ENCODE data around the gene PIP4K2B. TPM values are rescaled to one million over a fixed set of nuclear protein-coding genes. Genes with fewer than 3 reads are reported as not detected.

Gene PIP4K2B
- total RNA-seq, 2 experiments from 2014 or later: 49.9 to 51.4 TPM

DNA sequence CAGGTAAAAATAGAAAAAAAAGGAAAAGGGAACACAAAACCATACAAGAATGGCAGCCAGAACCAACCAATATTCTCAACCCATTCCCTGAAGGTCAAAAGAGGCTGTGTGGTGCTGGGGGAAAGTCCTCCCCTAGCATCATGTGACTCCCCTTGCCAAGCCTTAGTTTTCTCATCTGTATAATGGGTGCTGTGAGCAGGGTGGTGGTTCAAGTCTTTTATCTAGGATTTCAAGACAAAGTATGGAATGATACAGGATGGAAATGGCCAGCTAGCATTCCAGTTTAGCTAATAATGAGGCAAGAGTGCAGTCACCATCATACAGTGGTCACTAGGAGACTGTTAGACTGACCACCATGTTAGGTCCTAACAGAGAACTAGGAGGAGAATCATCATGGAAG is 26.1 kb downstream of the PIP4K2B start:
- H3K4me1 Mint-ChIP-seq (ENCODE audit: low read depth): no peaks in the 10 kb centered on the region
- ATAC-seq: no peak
- POLR2A ChIA-PET: no interaction called here
- no peak for DNase-seq
- H3K36me3 Mint-ChIP-seq (ENCODE audit: low read depth): peaks cover 51% of the 10 kb centered on the region
- H3K4me3 Mint-ChIP-seq: no peak overlapping the region
- CTCF ChIA-PET: no interaction called here
- H3K27me3 Mint-ChIP-seq (ENCODE audit: low read depth): no peaks in the 10 kb centered on the region
- peak overlapping the region; percentile 25 for H3K27ac Mint-ChIP-seq
- no peaks in the 10 kb centered on the region for H3K9me3 Mint-ChIP-seq (ENCODE audit: insufficient read depth)

DNA sequence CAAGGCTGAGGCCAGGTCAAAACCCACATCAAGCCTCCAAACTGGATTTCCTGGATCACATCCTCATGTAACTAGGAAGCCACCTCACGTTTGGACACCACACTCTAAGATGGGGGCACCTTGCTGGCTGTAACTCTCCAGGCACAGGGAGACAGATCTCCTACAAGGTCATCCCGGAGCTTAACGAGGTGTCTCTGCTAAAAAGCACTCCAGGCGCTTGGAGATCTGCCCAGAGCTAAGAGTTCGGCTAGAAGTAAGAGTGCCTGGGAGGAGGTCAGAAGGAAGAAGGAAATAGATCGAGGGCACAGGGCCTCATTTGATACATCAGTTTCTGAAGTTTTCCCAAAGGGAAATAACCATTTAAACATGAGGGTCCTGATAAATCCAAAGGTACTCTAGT is 30.9 kb downstream of the PIP4K2B start:
- Mint-ChIP-seq H3K36me3 (ENCODE audit: low read depth) (peaks cover 71% of the 10 kb centered on the region), H3K4me3 (no peak overlapping the region), H3K9me3 (ENCODE audit: insufficient read depth) (no peaks in the 10 kb centered on the region), H3K27me3 (ENCODE audit: low read depth) (no peaks in the 10 kb centered on the region), H3K27ac (no peak overlapping the region), H3K4me1 (ENCODE audit: low read depth) (no peaks in the 10 kb centered on the region)
- ATAC-seq (no peak), DNase-seq (no peak)
- CTCF ChIA-PET: no interaction called here
- POLR2A ChIA-PET: no interaction called here

DNA sequence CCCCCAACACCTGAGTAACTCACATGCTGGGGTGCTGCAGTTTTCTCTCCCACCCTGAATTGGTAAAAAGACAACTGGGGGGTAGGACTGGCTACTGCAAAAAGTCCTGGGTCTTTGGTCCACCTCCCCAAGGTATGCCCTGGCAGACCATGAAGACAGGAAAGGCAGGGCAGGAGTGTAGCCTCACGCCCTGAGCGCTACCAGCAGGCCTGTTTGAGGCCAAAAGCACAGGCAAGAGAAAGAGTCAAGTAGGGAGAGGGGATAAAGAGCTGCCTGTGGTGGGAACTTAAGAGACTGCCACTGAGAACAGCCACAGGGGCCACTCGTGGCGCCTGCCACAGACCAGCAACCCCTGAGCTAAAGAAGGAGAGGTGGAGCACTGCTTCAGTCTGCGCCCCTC is 33.0 kb downstream of the PIP4K2B start:
- Mint-ChIP-seq H3K4me3 (no peak overlapping the region), H3K9me3 (ENCODE audit: insufficient read depth) (no peaks in the 10 kb centered on the region), H3K27ac (peak overlapping the region; percentile 40), H3K27me3 (ENCODE audit: low read depth) (no peaks in the 10 kb centered on the region), H3K4me1 (ENCODE audit: low read depth) (peaks cover 6% of the 10 kb centered on the region), H3K36me3 (ENCODE audit: low read depth) (peaks cover 76% of the 10 kb centered on the region)
- CTCF ChIA-PET: interaction anchor here (1.4 kb wide), 1 partner anchor 217 kb away, joined by 3 read pairs; no protein-coding TSS in a partner anchor
- no peak for DNase-seq
- POLR2A ChIA-PET: interaction anchor here (1.2 kb wide), 1 partner anchor 58 kb away, joined by 3 read pairs; no protein-coding TSS in a partner anchor
- no peak for ATAC-seq

DNA sequence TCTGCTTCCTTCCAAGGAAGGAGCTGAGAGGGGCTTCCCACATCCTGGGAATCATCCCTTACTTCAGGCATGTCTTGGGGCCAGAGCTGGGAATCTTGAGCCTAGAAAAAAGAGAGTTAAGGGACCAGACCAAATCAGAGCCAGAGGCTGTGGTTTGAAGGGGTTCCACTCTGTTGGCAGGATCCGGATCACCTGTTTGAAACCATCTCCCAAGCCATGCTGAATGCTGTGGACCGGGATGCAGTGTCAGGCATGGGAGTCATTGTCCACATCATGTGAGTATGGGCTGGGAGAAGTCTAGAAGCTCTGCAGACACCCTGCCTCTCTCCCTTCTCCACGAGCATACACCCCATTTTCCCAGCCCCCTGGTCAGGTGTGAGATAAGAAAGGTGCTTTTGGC is 37.1 kb downstream of the PIP4K2B start:
- CTCF ChIA-PET: interaction anchor here (0.6 to 2.3 kb wide), 19 partner anchors 9 to 474 kb away, joined by 3 to 6 read pairs (median 4); partner anchors contain the start of genes CWC25, LASP1NB and PSMB3
- POLR2A ChIA-PET: interaction anchor here (1.0 to 1.4 kb wide), 2 partner anchors 9 to 10 kb away, joined by 3 to 4 read pairs; partner anchors contain the start of gene PSMB3
- H3K27ac Mint-ChIP-seq: peak overlapping the region; percentile 62

DNA sequence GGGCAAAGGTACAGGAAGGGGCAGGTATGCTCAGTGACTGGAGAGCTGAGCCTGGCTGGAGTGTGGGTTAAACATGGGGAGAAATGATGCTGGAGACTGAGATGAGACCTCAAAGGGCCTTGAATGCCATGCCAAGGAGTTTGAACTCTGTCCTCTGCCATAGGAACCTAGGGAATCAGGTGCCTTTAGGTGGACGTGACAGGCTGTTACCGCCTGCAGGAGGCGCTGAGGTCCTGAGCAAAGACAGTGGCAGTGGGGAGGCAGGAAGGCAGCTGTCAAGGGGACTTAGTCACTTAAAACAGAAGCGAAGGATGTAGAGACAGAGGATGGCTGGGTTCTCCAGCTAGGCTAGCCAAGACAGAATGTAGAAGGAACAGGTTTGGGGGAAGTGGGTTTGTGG is 37.7 kb downstream of the PIP4K2B start:
- CTCF ChIA-PET: interaction anchor here (0.6 to 2.3 kb wide), 18 partner anchors 8 to 474 kb away, joined by 3 to 6 read pairs (median 4); partner anchors contain the start of genes CWC25, LASP1NB and PSMB3
- H3K36me3 Mint-ChIP-seq (ENCODE audit: low read depth): peaks cover 60% of the 10 kb centered on the region
- H3K9me3 Mint-ChIP-seq (ENCODE audit: insufficient read depth): no peaks in the 10 kb centered on the region
- H3K27ac Mint-ChIP-seq: peak overlapping the region; percentile 62
- no peaks in the 10 kb centered on the region for H3K27me3 Mint-ChIP-seq (ENCODE audit: low read depth)
- DNase-seq: peak; percentile 67
- H3K4me3 Mint-ChIP-seq: no peak overlapping the region
- peak; percentile 70 for ATAC-seq
- POLR2A ChIA-PET: interaction anchor here (1.4 kb wide), 1 partner anchor 10 kb away, joined by 4 read pairs; the partner anchor contains the start of gene PSMB3
- H3K4me1 Mint-ChIP-seq (ENCODE audit: low read depth): peaks cover 26% of the 10 kb centered on the region

More for the DNA sequence above, 37.1 kb downstream of the PIP4K2B start:
- Mint-ChIP-seq H3K4me3 (no peak overlapping the region), H3K4me1 (ENCODE audit: low read depth) (peaks cover 26% of the 10 kb centered on the region), H3K27me3 (ENCODE audit: low read depth) (no peaks in the 10 kb centered on the region), H3K36me3 (ENCODE audit: low read depth) (peaks cover 65% of the 10 kb centered on the region), H3K9me3 (ENCODE audit: insufficient read depth) (no peaks in the 10 kb centered on the region)
- ATAC-seq: no peak
- no peak for DNase-seq

DNA sequence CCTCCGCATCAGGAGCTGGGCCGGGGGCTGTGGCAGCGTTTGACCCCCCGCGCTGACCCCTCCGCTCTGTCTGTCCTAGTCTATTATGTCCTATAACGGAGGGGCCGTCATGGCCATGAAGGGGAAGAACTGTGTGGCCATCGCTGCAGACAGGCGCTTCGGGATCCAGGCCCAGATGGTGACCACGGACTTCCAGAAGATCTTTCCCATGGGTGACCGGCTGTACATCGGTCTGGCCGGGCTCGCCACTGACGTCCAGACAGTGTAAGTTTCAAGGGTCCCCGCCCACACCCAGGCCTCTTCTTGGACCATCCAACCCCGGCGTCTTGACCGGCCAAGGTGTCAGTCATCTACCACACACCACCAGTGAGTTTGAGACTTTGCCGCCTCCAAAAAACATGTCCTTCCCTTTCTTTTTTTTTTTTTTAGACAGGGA is 46.3 kb downstream of the PIP4K2B start:
- H3K4me1 Mint-ChIP-seq (ENCODE audit: low read depth): peaks cover 37% of the 10 kb centered on the region
- POLR2A ChIA-PET: no interaction called here
- peak overlapping the region; percentile 99 for H3K27ac Mint-ChIP-seq
- peaks cover 30% of the 10 kb centered on the region for H3K36me3 Mint-ChIP-seq (ENCODE audit: low read depth)
- ATAC-seq: no peak
- no peaks in the 10 kb centered on the region for H3K9me3 Mint-ChIP-seq (ENCODE audit: insufficient read depth)
- peak overlapping the region; percentile 99 for H3K4me3 Mint-ChIP-seq
- H3K27me3 Mint-ChIP-seq (ENCODE audit: low read depth): peaks cover 26% of the 10 kb centered on the region
- CTCF ChIA-PET: interaction anchor here (1.0 to 1.7 kb wide), 5 partner anchors 9 to 400 kb away, joined by 3 to 4 read pairs (median 4); partner anchors contain the start of gene LASP1
- no peak for DNase-seq

DNA sequence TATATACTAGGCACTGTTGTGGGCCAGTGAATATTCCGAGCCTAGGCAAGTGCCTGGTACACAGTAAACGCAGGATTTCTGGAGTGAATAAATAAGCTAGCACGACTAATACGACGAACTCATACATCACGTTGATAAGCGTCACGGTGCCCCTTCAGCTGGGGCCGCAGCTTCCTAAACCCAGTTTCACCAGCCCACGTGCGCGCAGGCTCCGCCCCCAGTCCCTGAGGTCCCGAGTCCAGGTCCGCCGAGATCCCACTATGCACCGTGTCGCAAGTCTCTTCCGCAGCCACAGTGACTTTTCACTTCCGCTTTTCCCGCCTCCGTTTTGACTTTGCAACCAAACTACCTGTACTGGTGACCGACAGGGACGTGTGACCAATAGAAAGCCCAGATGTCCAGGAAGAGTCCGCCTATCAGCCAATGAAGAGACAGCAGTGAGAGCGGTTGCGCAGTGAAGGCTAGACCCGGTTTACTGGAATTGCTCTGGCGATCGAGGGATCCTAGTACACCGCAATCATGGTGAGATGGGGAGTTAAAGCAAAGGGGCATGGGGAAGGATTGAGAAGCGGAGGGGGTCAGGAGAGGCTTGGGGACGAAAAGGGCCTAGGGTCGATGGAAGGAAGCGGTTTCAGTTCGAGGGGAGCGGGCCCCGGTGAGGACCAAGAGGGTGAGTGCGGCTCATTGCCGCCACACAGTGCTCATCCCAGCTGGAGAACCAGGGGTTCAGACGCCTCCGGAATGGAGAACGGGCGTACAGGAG is 46.9 kb downstream of the PIP4K2B start, which contains the start of gene PSMB3:
PSMB3 (plus strand) TSS at position 434 of the 763 bp plus-strand sequence; CDS start at position 520, 86 bp downstream.
- Mint-ChIP-seq H3K4me3 (peak within 1 kb of the TSS; percentile 99), H3K36me3 (ENCODE audit: low read depth) (peaks cover 30% of the 10 kb centered on the region), H3K9me3 (ENCODE audit: insufficient read depth) (no peaks in the 10 kb centered on the region), H3K27ac (peak within 1 kb of the TSS; percentile 99), H3K27me3 (ENCODE audit: low read depth) (peaks cover 29% of the 10 kb centered on the region), H3K4me1 (ENCODE audit: low read depth) (peaks cover 39% of the 10 kb centered on the region)
- ChIA-PET POLR2A (interaction anchor here (0.6 to 1.5 kb wide), 9 partner anchors 8 to 973 kb away, joined by 3 to 9 read pairs (median 4); partner anchors contain the start of genes CWC25 and MLLT6), CTCF (interaction anchor here (0.7 to 2.8 kb wide), 16 partner anchors 10 to 412 kb away, joined by 3 to 18 read pairs (median 4); partner anchors contain the start of gene LASP1)
- ATAC-seq: peak; percentile 88
- peak; percentile 99 for DNase-seq

DNA sequence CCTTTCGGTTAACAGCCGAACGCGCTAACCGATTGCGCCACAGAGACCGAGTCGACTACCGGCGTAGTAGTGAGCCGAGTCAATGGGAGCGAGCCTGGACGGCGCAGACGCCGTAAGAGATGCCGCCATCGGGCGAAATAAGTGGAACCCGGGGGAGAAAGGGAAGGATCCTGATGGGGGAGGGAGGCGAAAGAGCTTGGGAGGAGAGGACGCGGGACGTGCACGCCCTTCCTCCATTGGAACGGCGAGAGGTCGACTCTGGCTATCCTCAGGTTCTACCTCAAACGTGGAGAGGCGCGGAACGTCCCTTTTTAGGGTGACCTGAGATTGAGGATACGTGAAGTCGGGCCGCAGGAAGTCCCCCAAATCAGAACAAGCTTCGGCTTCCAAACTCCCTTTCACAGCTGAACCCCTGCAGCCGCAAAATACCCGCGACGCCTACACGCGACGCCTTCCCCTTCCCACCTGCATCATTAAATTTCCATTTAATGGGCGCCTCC is 47.5 kb downstream of the PIP4K2B start:
- H3K27ac Mint-ChIP-seq: peak overlapping the region; percentile 99
- CTCF ChIA-PET: interaction anchor here (0.7 to 2.8 kb wide), 16 partner anchors 10 to 413 kb away, joined by 3 to 18 read pairs (median 4); partner anchors contain the start of gene LASP1
- peak overlapping the region; percentile 99 for H3K4me3 Mint-ChIP-seq
- peaks cover 30% of the 10 kb centered on the region for H3K36me3 Mint-ChIP-seq (ENCODE audit: low read depth)
- H3K4me1 Mint-ChIP-seq (ENCODE audit: low read depth): peaks cover 41% of the 10 kb centered on the region
- DNase-seq: peak; percentile 89
- ATAC-seq: peak; percentile 36
- POLR2A ChIA-PET: interaction anchor here (0.6 to 1.5 kb wide), 10 partner anchors 9 to 972 kb away, joined by 3 to 9 read pairs (median 4); partner anchors contain the start of genes CWC25 and MLLT6
- peaks cover 30% of the 10 kb centered on the region for H3K27me3 Mint-ChIP-seq (ENCODE audit: low read depth)
- no peaks in the 10 kb centered on the region for H3K9me3 Mint-ChIP-seq (ENCODE audit: insufficient read depth)

DNA sequence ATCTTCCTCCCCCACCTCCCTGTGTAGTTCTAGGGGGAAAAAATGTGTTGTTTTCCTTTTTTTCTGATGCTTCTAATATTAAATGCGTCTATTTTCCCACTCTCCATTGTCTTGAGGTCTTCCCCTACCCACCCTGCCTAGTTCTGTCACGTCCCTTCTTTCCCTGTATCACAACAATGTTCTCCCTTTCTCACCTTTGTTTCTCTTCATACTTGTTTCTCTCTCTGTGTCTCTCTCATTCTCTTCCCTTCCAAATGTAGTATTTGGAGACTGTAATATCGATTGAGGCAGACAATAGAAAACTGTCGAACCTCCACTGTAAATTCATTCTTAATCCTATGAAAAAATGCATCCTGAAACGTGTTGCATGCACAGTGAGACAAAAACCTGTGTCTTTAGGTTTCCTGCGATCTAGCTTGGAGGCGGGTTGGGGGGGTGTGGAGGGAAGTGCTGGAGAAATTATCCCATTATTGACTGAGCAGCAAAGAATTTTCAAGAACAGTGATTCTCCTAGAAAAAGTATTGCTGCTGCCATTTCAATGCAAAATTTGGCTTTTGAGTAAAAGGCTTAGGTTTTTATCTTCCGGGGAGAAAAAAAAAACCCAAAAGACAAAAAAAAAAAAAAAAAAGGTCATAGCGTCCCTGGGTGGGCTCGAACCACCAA is 48.1 kb downstream of the PIP4K2B start:
- H3K9me3 Mint-ChIP-seq (ENCODE audit: insufficient read depth): no peaks in the 10 kb centered on the region
- ChIA-PET POLR2A (interaction anchor here (0.6 to 1.5 kb wide), 9 partner anchors 11 to 448 kb away, joined by 3 to 9 read pairs (median 3); partner anchors contain the start of genes CWC25, MLLT6 and RPL19), CTCF (interaction anchor here (0.9 to 2.8 kb wide), 9 partner anchors 10 to 193 kb away, joined by 3 to 18 read pairs (median 5); no protein-coding TSS in a partner anchor)
- H3K27me3 Mint-ChIP-seq (ENCODE audit: low read depth): peaks cover 36% of the 10 kb centered on the region
- DNase-seq (no peak), ATAC-seq (no peak)
- peak overlapping the region; percentile 99 for H3K4me3 Mint-ChIP-seq
- peaks cover 27% of the 10 kb centered on the region for H3K36me3 Mint-ChIP-seq (ENCODE audit: low read depth)
- H3K27ac Mint-ChIP-seq: peak overlapping the region; percentile 99
- peaks cover 46% of the 10 kb centered on the region for H3K4me1 Mint-ChIP-seq (ENCODE audit: low read depth)

DNA sequence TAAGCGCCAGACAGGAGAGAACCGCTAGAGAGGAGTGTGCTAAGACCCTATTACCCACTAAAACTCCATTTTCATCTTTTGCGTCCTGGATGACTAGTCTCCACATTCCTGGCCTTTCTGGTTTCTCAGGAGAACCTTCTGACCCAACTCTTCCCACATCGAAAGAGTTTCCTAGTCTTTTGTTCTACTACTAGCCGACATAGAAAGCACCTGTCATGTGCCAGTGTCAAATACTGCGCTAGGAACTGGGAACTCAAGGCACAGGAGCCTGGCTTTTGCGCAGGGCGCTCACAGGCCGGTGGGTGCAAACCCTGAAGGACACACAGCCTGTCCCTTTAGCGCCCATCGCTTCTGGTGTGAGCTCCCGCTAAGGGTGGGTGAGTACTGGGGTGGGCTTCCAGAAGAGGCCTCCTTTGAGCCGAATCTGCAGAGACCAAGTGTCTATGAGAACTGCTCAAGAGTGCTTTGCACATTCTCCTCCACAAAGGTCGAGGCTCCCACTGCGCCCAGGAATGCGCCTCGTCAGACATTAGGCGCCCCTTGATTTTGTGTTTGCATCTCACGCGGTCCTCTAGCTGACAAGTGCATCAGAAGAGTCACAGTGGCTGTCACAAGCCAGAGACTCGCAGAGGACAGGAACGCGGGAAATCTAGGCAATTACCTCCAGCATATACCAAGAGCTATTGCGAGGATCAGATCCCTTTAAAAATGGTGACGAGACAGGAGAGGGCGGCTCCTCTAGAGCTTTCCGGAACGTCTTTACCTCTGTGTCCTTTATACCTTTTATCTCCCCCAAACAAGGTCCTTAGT is 48.8 kb downstream of the PIP4K2B start:
- no peak for ATAC-seq
- Mint-ChIP-seq H3K27ac (no peak overlapping the region), H3K9me3 (ENCODE audit: insufficient read depth) (no peaks in the 10 kb centered on the region), H3K36me3 (ENCODE audit: low read depth) (peaks cover 20% of the 10 kb centered on the region), H3K4me1 (ENCODE audit: low read depth) (peaks cover 54% of the 10 kb centered on the region), H3K4me3 (peak overlapping the region; percentile 99), H3K27me3 (ENCODE audit: low read depth) (peaks cover 44% of the 10 kb centered on the region)
- ChIA-PET CTCF (interaction anchor here (1.1 to 2.8 kb wide), 3 partner anchors 11 to 19 kb away, joined by 5 to 18 read pairs (median 6); no protein-coding TSS in a partner anchor), POLR2A (interaction anchor here (0.9 to 1.1 kb wide), 3 partner anchors 15 to 449 kb away, joined by 3 read pairs; partner anchors contain the start of genes MLLT6 and RPL19)
- DNase-seq: no peak
